H1 (cell line): ENCODE data around the gene HOXB7. TPM values are rescaled to one million over a fixed set of nuclear protein-coding genes. Genes with fewer than 3 reads are reported as not detected.

ENCODE experiments used
- CBX8 ChIP-seq: fragments of 300-800, 300-1000 bp; sonication (generic); IDR thresholded peaks from 2 replicates; pipeline ENCODE4 v1.7.1; 2016; ENCODE audit warnings: low read depth, low read length, borderline replicate concordance
- polyA plus RNA-seq, 7 experiments: library from polyadenylated mRNA; depleted of rRNA in 3 of 7; stranded (reverse) in 5 of 7; unstranded in 2 of 7; fragments of >200 nt in 5 of 7; fragments of 200-250 nt in 2 of 7; gene quantifications; 1 replicate in 5 of 7; 2 replicates in 1 of 7; 4 replicates in 1 of 7; pipeline versions ENCODE4 v1.2.1 to v1.2.3, GENCODE V29; 2011 to 2013; ENCODE audit warnings: missing spikeins in 2 of 7, mixed read lengths in 2 of 7
- total RNA-seq: library from RNA; stranded (reverse); fragmentation: NEBNext Ultra II Directional; extraction: Animal tissue kit (Norgen Biotek cat#: 25700); gene quantifications from 2 replicates; pipeline ENCODE4 v1.2.1, GENCODE V29; 2021
- TF ChIP-seq, protein P1 (sequence below): fragments of 300-600 bp; sonication (generic); IDR thresholded peaks from 2 replicates; pipeline ENCODE4 v1.7.1; 2012; ENCODE audit warnings: low read length, moderate library complexity, mild to moderate bottlenecking, inconsistent platforms; ENCODE audit not compliant: insufficient replicate concordance

HOXB7 gene
- total and polyA plus RNA-seq, 2 of the 8 experiments (the other 6 are each of a cell fraction or from before 2014, with no cell fraction given): not detected

DNA sequence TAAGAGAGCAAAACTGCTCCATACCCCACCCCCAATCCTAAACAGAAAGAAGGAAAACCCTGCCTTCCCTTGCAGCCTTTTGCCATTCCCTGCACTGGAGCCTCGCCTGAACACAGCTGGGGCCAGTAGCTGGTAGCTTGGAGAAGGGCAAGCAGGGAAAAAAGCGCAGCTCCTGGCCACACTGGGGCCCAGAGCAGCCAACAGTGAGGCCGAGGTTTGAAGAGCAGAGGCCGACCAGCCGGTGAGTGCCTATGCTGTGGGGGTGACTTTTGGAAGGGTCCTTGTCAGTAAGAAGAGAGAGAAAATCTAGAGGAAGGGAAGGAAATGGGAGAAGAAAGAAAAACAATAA is 18.6 kb upstream of the HOXB7 start (continued):
- TF ChIP-seq, protein P1, sequence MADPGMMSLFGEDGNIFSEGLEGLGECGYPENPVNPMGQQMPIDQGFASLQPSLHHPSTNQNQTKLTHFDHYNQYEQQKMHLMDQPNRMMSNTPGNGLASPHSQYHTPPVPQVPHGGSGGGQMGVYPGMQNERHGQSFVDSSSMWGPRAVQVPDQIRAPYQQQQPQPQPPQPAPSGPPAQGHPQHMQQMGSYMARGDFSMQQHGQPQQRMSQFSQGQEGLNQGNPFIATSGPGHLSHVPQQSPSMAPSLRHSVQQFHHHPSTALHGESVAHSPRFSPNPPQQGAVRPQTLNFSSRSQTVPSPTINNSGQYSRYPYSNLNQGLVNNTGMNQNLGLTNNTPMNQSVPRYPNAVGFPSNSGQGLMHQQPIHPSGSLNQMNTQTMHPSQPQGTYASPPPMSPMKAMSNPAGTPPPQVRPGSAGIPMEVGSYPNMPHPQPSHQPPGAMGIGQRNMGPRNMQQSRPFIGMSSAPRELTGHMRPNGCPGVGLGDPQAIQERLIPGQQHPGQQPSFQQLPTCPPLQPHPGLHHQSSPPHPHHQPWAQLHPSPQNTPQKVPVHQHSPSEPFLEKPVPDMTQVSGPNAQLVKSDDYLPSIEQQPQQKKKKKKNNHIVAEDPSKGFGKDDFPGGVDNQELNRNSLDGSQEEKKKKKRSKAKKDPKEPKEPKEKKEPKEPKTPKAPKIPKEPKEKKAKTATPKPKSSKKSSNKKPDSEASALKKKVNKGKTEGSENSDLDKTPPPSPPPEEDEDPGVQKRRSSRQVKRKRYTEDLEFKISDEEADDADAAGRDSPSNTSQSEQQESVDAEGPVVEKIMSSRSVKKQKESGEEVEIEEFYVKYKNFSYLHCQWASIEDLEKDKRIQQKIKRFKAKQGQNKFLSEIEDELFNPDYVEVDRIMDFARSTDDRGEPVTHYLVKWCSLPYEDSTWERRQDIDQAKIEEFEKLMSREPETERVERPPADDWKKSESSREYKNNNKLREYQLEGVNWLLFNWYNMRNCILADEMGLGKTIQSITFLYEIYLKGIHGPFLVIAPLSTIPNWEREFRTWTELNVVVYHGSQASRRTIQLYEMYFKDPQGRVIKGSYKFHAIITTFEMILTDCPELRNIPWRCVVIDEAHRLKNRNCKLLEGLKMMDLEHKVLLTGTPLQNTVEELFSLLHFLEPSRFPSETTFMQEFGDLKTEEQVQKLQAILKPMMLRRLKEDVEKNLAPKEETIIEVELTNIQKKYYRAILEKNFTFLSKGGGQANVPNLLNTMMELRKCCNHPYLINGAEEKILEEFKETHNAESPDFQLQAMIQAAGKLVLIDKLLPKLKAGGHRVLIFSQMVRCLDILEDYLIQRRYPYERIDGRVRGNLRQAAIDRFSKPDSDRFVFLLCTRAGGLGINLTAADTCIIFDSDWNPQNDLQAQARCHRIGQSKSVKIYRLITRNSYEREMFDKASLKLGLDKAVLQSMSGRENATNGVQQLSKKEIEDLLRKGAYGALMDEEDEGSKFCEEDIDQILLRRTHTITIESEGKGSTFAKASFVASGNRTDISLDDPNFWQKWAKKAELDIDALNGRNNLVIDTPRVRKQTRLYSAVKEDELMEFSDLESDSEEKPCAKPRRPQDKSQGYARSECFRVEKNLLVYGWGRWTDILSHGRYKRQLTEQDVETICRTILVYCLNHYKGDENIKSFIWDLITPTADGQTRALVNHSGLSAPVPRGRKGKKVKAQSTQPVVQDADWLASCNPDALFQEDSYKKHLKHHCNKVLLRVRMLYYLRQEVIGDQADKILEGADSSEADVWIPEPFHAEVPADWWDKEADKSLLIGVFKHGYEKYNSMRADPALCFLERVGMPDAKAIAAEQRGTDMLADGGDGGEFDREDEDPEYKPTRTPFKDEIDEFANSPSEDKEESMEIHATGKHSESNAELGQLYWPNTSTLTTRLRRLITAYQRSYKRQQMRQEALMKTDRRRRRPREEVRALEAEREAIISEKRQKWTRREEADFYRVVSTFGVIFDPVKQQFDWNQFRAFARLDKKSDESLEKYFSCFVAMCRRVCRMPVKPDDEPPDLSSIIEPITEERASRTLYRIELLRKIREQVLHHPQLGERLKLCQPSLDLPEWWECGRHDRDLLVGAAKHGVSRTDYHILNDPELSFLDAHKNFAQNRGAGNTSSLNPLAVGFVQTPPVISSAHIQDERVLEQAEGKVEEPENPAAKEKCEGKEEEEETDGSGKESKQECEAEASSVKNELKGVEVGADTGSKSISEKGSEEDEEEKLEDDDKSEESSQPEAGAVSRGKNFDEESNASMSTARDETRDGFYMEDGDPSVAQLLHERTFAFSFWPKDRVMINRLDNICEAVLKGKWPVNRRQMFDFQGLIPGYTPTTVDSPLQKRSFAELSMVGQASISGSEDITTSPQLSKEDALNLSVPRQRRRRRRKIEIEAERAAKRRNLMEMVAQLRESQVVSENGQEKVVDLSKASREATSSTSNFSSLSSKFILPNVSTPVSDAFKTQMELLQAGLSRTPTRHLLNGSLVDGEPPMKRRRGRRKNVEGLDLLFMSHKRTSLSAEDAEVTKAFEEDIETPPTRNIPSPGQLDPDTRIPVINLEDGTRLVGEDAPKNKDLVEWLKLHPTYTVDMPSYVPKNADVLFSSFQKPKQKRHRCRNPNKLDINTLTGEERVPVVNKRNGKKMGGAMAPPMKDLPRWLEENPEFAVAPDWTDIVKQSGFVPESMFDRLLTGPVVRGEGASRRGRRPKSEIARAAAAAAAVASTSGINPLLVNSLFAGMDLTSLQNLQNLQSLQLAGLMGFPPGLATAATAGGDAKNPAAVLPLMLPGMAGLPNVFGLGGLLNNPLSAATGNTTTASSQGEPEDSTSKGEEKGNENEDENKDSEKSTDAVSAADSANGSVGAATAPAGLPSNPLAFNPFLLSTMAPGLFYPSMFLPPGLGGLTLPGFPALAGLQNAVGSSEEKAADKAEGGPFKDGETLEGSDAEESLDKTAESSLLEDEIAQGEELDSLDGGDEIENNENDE: no peak
- no peak; the same call in 1 of the 2 replicates for TF ChIP-seq CBX8
